ENCODE data around the gene SHH.

The SHH gene

DNA sequence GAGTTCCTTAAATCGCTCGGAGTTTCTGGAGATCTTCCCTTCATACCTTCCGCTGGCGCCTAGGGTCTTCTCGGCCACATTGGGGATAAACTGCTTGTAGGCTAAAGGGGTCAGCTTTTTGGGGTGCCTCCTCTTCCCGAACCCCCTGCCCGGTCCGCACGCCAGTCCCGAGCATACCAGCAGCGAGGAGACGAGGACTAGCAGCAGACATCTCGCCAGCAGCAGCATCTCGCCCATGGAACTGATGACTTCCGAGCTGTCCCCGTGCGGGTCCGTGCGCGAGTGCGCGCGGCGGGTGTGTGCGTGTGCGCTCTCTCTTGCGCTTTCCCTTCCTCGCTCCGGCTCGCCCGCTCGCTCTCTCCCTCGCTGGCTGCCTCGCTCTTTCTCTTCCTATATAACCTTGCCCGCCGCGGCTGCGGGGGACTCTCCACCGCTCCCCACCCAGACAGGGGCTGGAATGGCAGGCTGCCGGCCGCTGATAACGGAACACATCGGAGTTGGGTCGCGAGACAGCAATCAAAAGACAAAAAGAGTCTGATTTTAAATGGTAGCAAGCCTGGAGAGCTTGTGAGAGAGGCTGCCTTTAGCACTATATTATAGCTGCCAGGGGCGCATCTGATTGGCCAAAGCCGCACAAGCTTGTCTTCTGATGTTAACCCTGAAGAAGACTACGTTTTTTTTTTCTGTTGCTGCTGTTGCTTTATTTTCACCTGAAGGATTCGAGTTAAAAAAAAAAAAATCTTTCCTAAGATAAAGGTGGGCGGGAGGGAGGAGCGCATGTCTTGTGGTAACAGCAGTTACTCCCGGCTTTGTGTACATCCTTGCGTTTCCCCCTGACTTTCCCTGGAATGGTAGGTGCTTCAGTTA, at the start of gene SHH:
SHH (minus strand) TSS at position 569 of the 867 bp plus-strand sequence; CDS start at position 228, 341 bp downstream.
- DNase-seq (ENCODE audit: low read depth, low spot score) = no peak

DNA sequence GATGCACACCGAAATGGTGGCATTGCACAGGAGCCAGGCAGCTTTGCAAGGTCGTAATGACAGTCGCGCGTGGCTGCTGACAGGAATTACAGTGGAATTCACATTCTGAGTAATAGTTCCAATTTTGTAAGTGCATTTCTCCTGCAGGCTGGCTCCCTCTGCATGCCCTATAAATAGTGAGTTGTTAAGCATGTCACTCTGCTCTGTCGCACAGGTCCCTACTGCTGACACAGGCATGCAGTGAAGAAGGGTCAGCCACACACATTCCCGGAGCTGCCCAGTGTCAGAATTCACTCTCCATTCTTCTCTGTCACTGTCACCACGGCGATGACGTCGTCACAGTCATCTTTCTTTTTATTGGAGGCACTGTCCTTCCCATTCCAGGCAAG, 49.2 kb upstream of the SHH start:
- no peak for DNase-seq (ENCODE audit: low read depth, low spot score)

DNA sequence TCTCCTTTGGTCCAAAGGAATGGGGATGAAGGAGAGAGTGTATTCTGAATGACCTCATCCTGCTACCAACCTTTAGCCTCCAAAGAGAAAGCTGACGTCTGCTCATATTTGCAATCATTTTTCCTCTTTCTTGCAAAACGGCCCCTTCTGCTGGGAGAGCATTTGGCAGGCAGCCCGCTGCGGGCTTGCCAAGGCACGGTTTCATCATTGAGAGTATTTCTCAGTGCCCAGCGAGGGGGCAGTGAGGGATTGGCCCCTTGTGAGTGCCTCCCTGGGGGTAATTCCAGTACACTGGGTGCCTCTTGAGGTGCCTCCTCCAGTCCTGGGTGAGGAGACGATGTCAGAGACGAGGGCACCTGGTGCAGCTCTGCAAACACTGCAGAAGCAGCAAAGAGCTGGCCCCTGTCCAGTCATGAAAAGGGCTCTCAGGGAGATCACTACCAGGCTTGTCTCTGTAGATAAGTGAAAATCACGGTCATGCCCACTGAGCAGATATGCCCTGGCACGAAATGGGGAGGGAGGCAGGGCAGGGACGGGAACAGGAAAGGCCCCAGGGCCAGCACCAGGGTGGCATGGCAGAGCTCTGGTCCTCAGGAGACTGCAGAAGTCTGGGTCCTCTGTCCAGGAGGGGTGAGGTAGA, 48.7 kb upstream of the SHH start:
- no peak for DNase-seq (ENCODE audit: low read depth, low spot score)

GRCh38 chr7:155860461-155860839, 48.2 kb upstream of the SHH start:
- no peak for DNase-seq (ENCODE audit: low read depth, low spot score)

DNA sequence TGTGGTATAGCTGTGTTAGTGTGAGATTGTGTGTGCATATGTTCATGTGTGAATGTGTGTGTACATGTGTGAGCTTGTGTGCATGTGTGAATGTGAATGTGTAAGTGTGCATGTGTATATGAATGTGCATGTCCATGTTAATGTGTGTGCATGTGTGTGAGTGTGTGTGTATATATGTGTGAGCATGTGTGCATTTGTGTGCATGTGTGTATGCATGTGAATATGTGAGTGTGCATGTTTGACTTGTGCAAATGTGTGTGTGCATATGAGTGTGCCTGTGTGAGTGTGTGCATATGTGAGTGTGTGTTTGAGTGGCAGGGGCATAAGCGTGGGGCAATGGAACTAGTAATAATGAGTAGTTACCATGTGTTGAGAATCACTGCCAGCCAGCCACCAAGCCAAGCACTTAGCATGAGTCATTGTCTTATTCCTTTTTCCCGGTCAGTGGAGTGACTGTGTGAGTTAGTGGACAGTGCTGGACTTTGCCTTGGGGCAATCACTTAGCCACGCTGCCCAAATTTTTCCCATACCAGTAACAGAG, 46.3 kb upstream of the SHH start:
- no peak for DNase-seq (ENCODE audit: low read depth, low spot score)

- DNase-seq (ENCODE audit: low read depth, low spot score) = no peak
These were observed 44.9 kb upstream of the SHH start for GRCh38 chr7:155857141-155857540.

DNA sequence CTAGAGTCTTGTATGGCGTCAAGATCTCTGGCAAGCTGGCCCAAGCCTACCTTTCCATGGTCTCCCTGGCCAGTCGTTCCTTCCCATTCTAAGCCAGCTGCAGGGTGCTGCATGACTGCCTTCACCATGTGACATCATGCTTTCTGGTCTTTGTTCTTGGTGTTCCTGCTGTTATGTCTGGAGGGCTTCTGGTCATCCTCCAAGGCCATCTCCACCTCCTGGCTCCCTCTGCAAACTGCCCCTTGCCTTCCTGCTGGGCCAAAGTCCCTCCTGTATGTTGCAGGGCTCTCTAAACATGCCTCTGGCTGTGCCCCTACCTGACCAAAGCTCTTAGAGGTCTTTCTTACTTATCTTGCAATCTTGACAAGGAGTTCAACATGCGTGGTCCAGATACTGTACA, 44.4 kb upstream of the SHH start:
- no peak for DNase-seq (ENCODE audit: low read depth, low spot score)

GRCh38 chr7:155852426-155853301, 40.4 kb upstream of the SHH start:
- no peak for DNase-seq (ENCODE audit: low read depth, low spot score)

- no peak for DNase-seq (ENCODE audit: low read depth, low spot score)
These were observed 39.6 kb upstream of the SHH start for GRCh38 chr7:155851892-155852291.

GRCh38 chr7:155850766-155851678, 38.8 kb upstream of the SHH start:
- no peak for DNase-seq (ENCODE audit: low read depth, low spot score)

GRCh38 chr7:155850001-155850436, 37.8 kb upstream of the SHH start:
- DNase-seq (ENCODE audit: low read depth, low spot score) = no peak

DNA sequence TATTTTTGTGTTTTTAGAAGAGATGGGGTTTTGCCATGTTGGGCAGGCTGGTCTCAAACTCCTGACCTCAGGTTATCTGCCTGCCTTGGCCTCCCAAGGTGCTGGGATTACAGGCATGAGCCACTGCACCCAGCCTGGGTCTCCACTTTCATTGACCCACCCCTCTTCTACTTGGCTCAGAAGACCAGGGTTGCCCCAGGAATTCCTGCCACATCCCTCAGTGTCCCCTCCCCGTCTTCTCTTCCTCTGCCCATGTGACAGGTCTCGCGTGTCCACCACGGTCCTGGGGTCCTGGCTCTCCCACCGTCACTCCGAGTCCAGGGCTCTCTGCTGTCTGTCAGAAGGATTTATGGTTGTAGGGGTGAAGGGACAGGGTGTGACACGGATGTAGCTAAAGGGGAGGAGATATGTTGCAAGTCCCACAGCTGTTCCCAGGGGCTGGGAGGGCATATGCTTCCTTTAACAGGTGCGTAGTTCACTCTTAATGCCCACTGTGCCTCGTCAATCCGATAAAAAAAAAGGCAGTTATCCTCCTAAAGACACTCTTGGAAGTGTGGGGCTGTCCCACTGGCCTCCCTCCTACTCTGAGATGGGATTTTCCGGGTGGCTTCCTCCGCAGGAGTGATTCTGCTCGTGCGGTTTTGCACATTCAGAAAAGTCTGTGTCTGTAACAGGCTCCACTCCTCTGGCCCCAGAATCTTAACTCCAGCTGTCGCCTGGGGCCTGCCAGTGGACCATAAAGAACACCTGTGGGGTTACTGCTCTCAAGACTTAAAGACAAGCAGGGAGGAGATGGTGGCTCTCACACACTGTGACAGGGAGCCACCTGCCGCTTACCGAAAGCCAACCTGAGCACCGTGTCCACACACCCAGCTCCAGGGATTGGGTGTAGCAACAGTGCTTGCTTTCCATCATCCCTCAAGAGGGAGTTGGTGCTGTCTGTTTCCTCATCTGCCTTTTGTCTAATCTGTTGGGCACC, 36.7 kb upstream of the SHH start:
- DNase-seq (ENCODE audit: low read depth, low spot score) = no peak

GRCh38 chr7:155847821-155848435, 35.7 kb upstream of the SHH start:
- DNase-seq (ENCODE audit: low read depth, low spot score) = no peak

GRCh38 chr7:155846936-155847335, 34.7 kb upstream of the SHH start:
- no peak for DNase-seq (ENCODE audit: low read depth, low spot score)

DNA sequence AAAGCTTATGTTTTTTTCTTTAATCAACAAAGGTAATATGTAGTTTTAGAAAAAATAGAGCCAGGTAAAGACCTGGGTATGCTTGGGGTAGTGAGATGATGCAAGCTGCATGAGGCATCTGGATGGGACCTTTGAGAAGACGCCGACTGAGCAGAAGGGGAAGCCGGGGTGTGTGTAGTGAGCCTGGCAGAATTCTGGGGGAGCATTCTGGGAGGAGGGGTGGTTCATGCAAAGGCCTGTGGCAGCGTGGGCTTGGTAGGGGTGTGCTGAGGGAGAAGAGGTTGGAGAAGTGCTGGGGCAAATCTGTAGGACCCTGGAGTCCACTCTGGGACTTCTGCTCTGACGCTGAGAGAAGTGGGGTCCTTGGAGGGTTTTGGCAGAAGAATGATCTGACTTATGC, 33.9 kb upstream of the SHH start:
- no peak for DNase-seq (ENCODE audit: low read depth, low spot score)

DNA sequence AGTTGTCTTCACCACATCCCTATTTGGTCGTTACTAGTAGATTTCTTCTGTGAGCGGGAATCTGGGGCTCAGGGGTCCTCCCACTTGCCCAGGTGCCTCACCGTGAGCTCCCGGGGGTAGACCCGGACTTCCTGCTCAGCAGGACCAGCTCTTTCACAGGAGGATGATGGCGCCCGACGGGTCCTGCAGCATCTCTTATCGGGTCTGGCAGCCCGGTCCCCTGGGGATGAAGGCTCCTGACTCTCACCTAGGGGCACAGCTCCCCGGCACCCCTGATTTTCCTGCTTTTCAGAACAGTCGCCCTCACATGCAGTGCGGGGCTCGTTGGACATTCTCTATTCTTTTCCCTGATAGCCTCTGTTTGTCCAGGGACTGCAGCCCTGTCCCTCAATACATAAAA, 33.0 kb upstream of the SHH start:
- DNase-seq (ENCODE audit: low read depth, low spot score) = no peak

GRCh38 chr7:155844526-155844925, 32.3 kb upstream of the SHH start:
- DNase-seq (ENCODE audit: low read depth, low spot score) = no peak

DNA sequence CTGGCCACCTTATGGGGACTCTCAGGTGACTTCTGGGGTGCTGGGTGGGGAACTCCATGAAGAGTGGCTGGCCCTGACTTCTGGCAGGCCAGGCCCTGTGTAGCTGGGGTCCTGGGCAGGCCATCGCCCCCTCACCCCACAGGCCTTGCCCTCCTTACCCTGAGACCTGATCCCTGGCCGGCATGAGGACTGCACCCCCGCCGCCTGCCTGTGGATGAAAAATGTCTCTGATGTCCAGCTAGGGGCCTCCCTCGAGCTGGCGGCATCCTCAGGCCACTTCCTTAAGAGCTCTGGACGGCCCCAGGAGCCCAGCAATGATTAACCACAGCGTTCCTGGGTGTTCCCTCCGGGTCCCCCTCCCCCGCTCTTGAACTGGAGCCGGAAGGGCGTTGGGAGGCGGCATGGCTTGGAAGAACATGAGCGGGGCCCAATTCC, 31.8 kb upstream of the SHH start:
- DNase-seq (ENCODE audit: low read depth, low spot score) = peak; percentile 31

GRCh38 chr7:155843426-155844018, 31.3 kb upstream of the SHH start:
- DNase-seq (ENCODE audit: low read depth, low spot score) = no peak

All from ELF-1 (cell line).